ENCODE measurements around the gene KLK7. TPM values are rescaled to one million over a fixed set of nuclear protein-coding genes. Genes with fewer than 3 reads are reported as not detected.

The KLK7 gene
- total and polyA plus RNA-seq, 2 donors (not counting 3 experiments of a cell fraction or from before 2014, with no cell fraction given), result not detected

GRCh38 chr19:50963381-50963780, 20.3 kb downstream of the KLK7 start:
- no peak overlapping the region for H3K4me2 ChIP-seq (ENCODE audit: insufficient read depth, low read length)
- TF ChIP-seq MYC (IDR thresholded peaks at IDR 0.05; ENCODE audit: low read depth, low read length), result no peak
- no peak for TF ChIP-seq POLR2AphosphoS5 (IDR thresholded peaks at IDR 0.05; ENCODE audit: insufficient read depth, low read depth, low read length)
- TF ChIP-seq EZH2 (IDR thresholded peaks at IDR 0.05; ENCODE audit: borderline replicate concordance, low read depth, low read length, severe bottlenecking), result no peak
- TF ChIP-seq FOS (IDR thresholded peaks at IDR 0.05; ENCODE audit: borderline replicate concordance, insufficient read depth, low read length), result no peak
- TF ChIP-seq JUN (IDR thresholded peaks at IDR 0.05; ENCODE audit: borderline replicate concordance, insufficient read depth, insufficient read length, low read depth), result no peak
- TF ChIP-seq CTCF (IDR thresholded peaks at IDR 0.05; ENCODE audit: extremely low read depth in 1 of 2, insufficient read depth in 1 of 2, low read depth in 1 of 2, low read length in 2 of 2), result no peak
- TF ChIP-seq, protein P1, sequence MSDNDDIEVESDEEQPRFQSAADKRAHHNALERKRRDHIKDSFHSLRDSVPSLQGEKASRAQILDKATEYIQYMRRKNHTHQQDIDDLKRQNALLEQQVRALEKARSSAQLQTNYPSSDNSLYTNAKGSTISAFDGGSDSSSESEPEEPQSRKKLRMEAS (IDR thresholded peaks at IDR 0.05; ENCODE audit: insufficient read depth, insufficient read length), result no peak
- TF ChIP-seq GATA2 (IDR thresholded peaks at IDR 0.05; ENCODE audit: insufficient read depth, insufficient read length, low read depth, low read length), result no peak
- no peak for TF ChIP-seq POLR2A (IDR thresholded peaks at IDR 0.05; ENCODE audit: low read depth, low read length)
- H3K27me3 ChIP-seq (ENCODE audit: control insufficient read depth in 2 of 2, insufficient read depth in 2 of 2, low read length in 2 of 2), result no peaks in the 10 kb centered on the region
- DNase-seq (ENCODE audit: low read depth, low spot score) (no peak), FAIRE-seq (no peak)
- BruUV-seq (replicated peaks), result no TSS peak
- no peak overlapping the region for H3K4me3 ChIP-seq (replicated peaks in 1 of 3; ENCODE audit: insufficient read depth in 1 of 3, low read depth in 1 of 3, low read length in 3 of 3)
- no peak overlapping the region for H3K27ac ChIP-seq (ENCODE audit: insufficient read depth, low read depth, low read length)
- H4K20me1 ChIP-seq (replicated peaks; ENCODE audit: control insufficient read depth, extremely low read depth, insufficient read depth, low read length), result no peaks in the 10 kb centered on the region
- no peaks in the 10 kb centered on the region for H3K79me2 ChIP-seq (ENCODE audit: control insufficient read depth, insufficient read depth, low read length)
- H3K4me1 ChIP-seq (ENCODE audit: control insufficient read depth, extremely low read depth, insufficient read depth, low read length), result no peaks in the 10 kb centered on the region
- no peak overlapping the region for H3K9ac ChIP-seq (replicated peaks; ENCODE audit: extremely low read depth, insufficient read depth, low read length)
- no peaks in the 10 kb centered on the region for H3K9me3 ChIP-seq (replicated peaks; ENCODE audit: control insufficient read depth, insufficient read depth, low read length)
- no peaks in the 10 kb centered on the region for H3K9me1 ChIP-seq (replicated peaks; ENCODE audit: control insufficient read depth, extremely low read depth, insufficient read depth, low read length)
- dilution Hi-C loops (cut with MboI; ENCODE audit: extremely low pct_ligation_motif_present, low sequenced_read_pairs), result no loop called here
- intact Hi-C loops (cut with micrococcal nuclease), result no loop called here
- CTCF ChIA-PET, result no interaction called here
- POLR2A ChIA-PET, result no interaction called here
- no peak overlapping the region for H2AFZ ChIP-seq (ENCODE audit: low read depth, low read length)
- no peaks in the 10 kb centered on the region for H3K36me3 ChIP-seq (ENCODE audit: control insufficient read depth in 2 of 2, extremely low read depth in 1 of 2, insufficient read depth in 2 of 2, low read length in 2 of 2)

Measured in endothelial cell of umbilical vein (primary cell).